ENCODE data around the gene STXBP6.

STXBP6 gene

GRCh38 chr14:25052921-25053320 is 3.0 kb upstream of the STXBP6 start:
- H3K27me3 ChIP-seq (ENCODE audit: low read length): no peaks in the 10 kb centered on the region

GRCh38 chr14:25052385-25052784 is 2.4 kb upstream of the STXBP6 start:
- Histone ChIP-seq H2AFZ (ENCODE audit: low read depth, low read length, severe bottlenecking) (no peak overlapping the region), H3K27me3 (ENCODE audit: low read length) (no peaks in the 10 kb centered on the region), H4K20me1 (ENCODE audit: low read depth, low read length) (no peaks in the 10 kb centered on the region), H3K27ac (ENCODE audit: low read depth, low read length) (no peak overlapping the region), H3K9ac (ENCODE audit: low read length) (no peak overlapping the region), H3F3A (ENCODE audit: insufficient read depth) (no peaks in the 10 kb centered on the region), H3K4me3 (ENCODE audit: insufficient read depth, low read length, poor library complexity, severe bottlenecking) (no peak overlapping the region), H3K79me2 (ENCODE audit: insufficient read depth, low read length) (no peaks in the 10 kb centered on the region), H3K9me3 (ENCODE audit: insufficient read depth, low read length) (no peaks in the 10 kb centered on the region), H3K36me3 (ENCODE audit: low read length) (no peaks in the 10 kb centered on the region), H3K9me2 (replicated peaks; ENCODE audit: insufficient read depth, low read length) (no peaks in the 10 kb centered on the region), H3K4me2 (ENCODE audit: low read depth, low read length, poor library complexity, severe bottlenecking) (no peak overlapping the region)
- TF ChIP-seq EZH2phosphoT487 (conservative IDR thresholded peaks at IDR 0.05; ENCODE audit: low read length) (no peak), CTCF (IDR thresholded peaks at IDR 0.05; ENCODE audit: insufficient read depth, low read length, poor library complexity, severe bottlenecking) (no peak)

More at GRCh38 chr14:25052921-25053320, 3.0 kb upstream of the STXBP6 start:
- Histone ChIP-seq H3K4me2 (ENCODE audit: low read depth, low read length, poor library complexity, severe bottlenecking) (no peak overlapping the region), H3K79me2 (ENCODE audit: insufficient read depth, low read length) (no peaks in the 10 kb centered on the region), H3F3A (ENCODE audit: insufficient read depth) (no peaks in the 10 kb centered on the region), H4K20me1 (ENCODE audit: low read depth, low read length) (no peaks in the 10 kb centered on the region), H3K9me2 (replicated peaks; ENCODE audit: insufficient read depth, low read length) (no peaks in the 10 kb centered on the region), H3K36me3 (ENCODE audit: low read length) (no peaks in the 10 kb centered on the region), H3K9ac (ENCODE audit: low read length) (no peak overlapping the region), H3K27ac (ENCODE audit: low read depth, low read length) (no peak overlapping the region), H3K9me3 (ENCODE audit: insufficient read depth, low read length) (no peaks in the 10 kb centered on the region), H3K4me3 (ENCODE audit: insufficient read depth, low read length, poor library complexity, severe bottlenecking) (no peak overlapping the region), H2AFZ (ENCODE audit: low read depth, low read length, severe bottlenecking) (no peak overlapping the region)
- no peak for TF ChIP-seq CTCF (IDR thresholded peaks at IDR 0.05; ENCODE audit: insufficient read depth, low read length, poor library complexity, severe bottlenecking)
- TF ChIP-seq EZH2phosphoT487 (conservative IDR thresholded peaks at IDR 0.05; ENCODE audit: low read length): no peak

- no peak overlapping the region for H3K27ac ChIP-seq (ENCODE audit: low read depth, low read length)
- H2AFZ ChIP-seq (ENCODE audit: low read depth, low read length, severe bottlenecking): no peak overlapping the region
- H3K79me2 ChIP-seq (ENCODE audit: insufficient read depth, low read length): no peaks in the 10 kb centered on the region
- H3K9me2 ChIP-seq (replicated peaks; ENCODE audit: insufficient read depth, low read length): no peaks in the 10 kb centered on the region
- no peaks in the 10 kb centered on the region for H4K20me1 ChIP-seq (ENCODE audit: low read depth, low read length)
- H3K27me3 ChIP-seq (ENCODE audit: low read length): no peaks in the 10 kb centered on the region
- no peaks in the 10 kb centered on the region for H3K36me3 ChIP-seq (ENCODE audit: low read length)
- no peak for TF ChIP-seq EZH2phosphoT487 (conservative IDR thresholded peaks at IDR 0.05; ENCODE audit: low read length)
- no peak for TF ChIP-seq CTCF (IDR thresholded peaks at IDR 0.05; ENCODE audit: insufficient read depth, low read length, poor library complexity, severe bottlenecking)
- no peak overlapping the region for H3K4me2 ChIP-seq (ENCODE audit: low read depth, low read length, poor library complexity, severe bottlenecking)
- no peak overlapping the region for H3K4me3 ChIP-seq (ENCODE audit: insufficient read depth, low read length, poor library complexity, severe bottlenecking)
- H3K9ac ChIP-seq (ENCODE audit: low read length): no peak overlapping the region
- no peaks in the 10 kb centered on the region for H3K9me3 ChIP-seq (ENCODE audit: insufficient read depth, low read length)
- no peaks in the 10 kb centered on the region for H3F3A ChIP-seq (ENCODE audit: insufficient read depth)
These were observed 563 bp upstream of the STXBP6 start for GRCh38 chr14:25050269-25051150.

Data from SU-DHL-6 (cell line).